SK-N-DZ (cell line): ENCODE results near the gene C10orf143.

Experiments used
- DNase-seq: peaks from one replicate; pipeline ENCODE4 v3.0.0-alpha.2; 2015; ENCODE audit warnings: low spot score

Gene C10orf143

GRCh38 chr10:130016095-130016494, 94.5 kb downstream of the C10orf143 start:
- no peak for DNase-seq

GRCh38 chr10:130015075-130015695, 95.4 kb downstream of the C10orf143 start:
- DNase-seq, result no peak

GRCh38 chr10:130014263-130015074, 96.2 kb downstream of the C10orf143 start:
- no peak for DNase-seq
